HG03457 (cell line): ENCODE results near the gene SOX13.
"Not testable (repeated sequence)": the region's sequence is repeated elsewhere in the genome, so short reads cannot be mapped to it uniquely, and the experiment has no call there.

Source experiments
- ATAC-seq: cut with Tn5 transposase; IDR thresholded peaks from one replicate; pipeline ENCODE4 v1.9.1; 2021; ENCODE audit warnings: moderate number of reproducible peaks; ENCODE audit not compliant: unreplicated experiment

SOX13 gene

GRCh38 chr1:204084247-204084772 lies 11.4 kb downstream of the SOX13 start:
- no peak for ATAC-seq

GRCh38 chr1:204085876-204086275 lies 13.0 kb downstream of the SOX13 start:
- ATAC-seq = no peak

- no peak for ATAC-seq
Measured at GRCh38 chr1:204087181-204087892, 14.4 kb downstream of the SOX13 start.

- no peak for ATAC-seq
Measured at GRCh38 chr1:204087893-204088528, 15.1 kb downstream of the SOX13 start.

GRCh38 chr1:204088596-204088995 lies 15.7 kb downstream of the SOX13 start:
- no peak for ATAC-seq

- ATAC-seq = no peak
Measured at GRCh38 chr1:204089044-204089751, 16.3 kb downstream of the SOX13 start.

GRCh38 chr1:204090132-204090531 lies 17.2 kb downstream of the SOX13 start:
- ATAC-seq = not testable (repeated sequence)

GRCh38 chr1:204091066-204091465 lies 18.2 kb downstream of the SOX13 start:
- no peak for ATAC-seq

- no peak for ATAC-seq
Measured at GRCh38 chr1:204091787-204092312, 18.9 kb downstream of the SOX13 start.

- ATAC-seq = no peak
Measured at GRCh38 chr1:204092632-204093420, 19.9 kb downstream of the SOX13 start.

- no peak for ATAC-seq
Measured at GRCh38 chr1:204093421-204093717, 20.5 kb downstream of the SOX13 start.

GRCh38 chr1:204093781-204094180 lies 20.9 kb downstream of the SOX13 start:
- ATAC-seq = no peak

GRCh38 chr1:204094313-204094729 lies 21.4 kb downstream of the SOX13 start:
- no peak for ATAC-seq

- ATAC-seq = no peak
Measured at GRCh38 chr1:204094856-204095634, 22.1 kb downstream of the SOX13 start.

- ATAC-seq = no peak
Measured at GRCh38 chr1:204096931-204097330, 24.0 kb downstream of the SOX13 start.

- ATAC-seq = no peak
Measured at GRCh38 chr1:204098683-204099082, 25.8 kb downstream of the SOX13 start.

GRCh38 chr1:204099754-204100153 lies 26.8 kb downstream of the SOX13 start:
- not testable (repeated sequence) for ATAC-seq

- ATAC-seq = no peak
Measured at GRCh38 chr1:204102029-204102611, 29.2 kb downstream of the SOX13 start.

- no peak for ATAC-seq
Measured at GRCh38 chr1:204102739-204103430, 30.0 kb downstream of the SOX13 start.
